Calu3 (cell line): Measurements from ENCODE around the gene RNF213. TPM values are rescaled to one million over a fixed set of nuclear protein-coding genes. Genes with fewer than 3 reads are reported as not detected.

Experiments
- BruUV-seq: library from RNA; stranded (reverse); fragments of 400-500 nt; replicated peaks from 2 replicates; lab custom pipeline; 2021; lab: Mats Ljungman, UMichigan
- CTCF ChIA-PET: fragments of 300-600 bp; sonication (Branson Sonifier 250); formaldehyde crosslinking; loops from one replicate; lab custom pipeline; 2022; ENCODE audit warnings: antibody characterized with exemption; lab: Charles Lee
- DNase-seq: peaks from one replicate; pipeline ENCODE4 v3.0.0; 2022
- H3K27ac Mint-ChIP-seq: one replicate; pipeline ENCODE4 v1.8.0; 2022; ENCODE audit warnings: mixed read lengths; ENCODE audit not compliant: unreplicated experiment
- H3K27me3 Mint-ChIP-seq: one replicate; pipeline ENCODE4 v1.8.0; 2022; ENCODE audit warnings: mixed read lengths; ENCODE audit not compliant: unreplicated experiment
- H3K36me3 Mint-ChIP-seq: one replicate; pipeline ENCODE4 v1.8.0; 2022; ENCODE audit warnings: mild to moderate bottlenecking, moderate library complexity, mixed read lengths; ENCODE audit not compliant: insufficient read depth, unreplicated experiment
- H3K4me1 Mint-ChIP-seq: one replicate; pipeline ENCODE4 v1.8.0; 2022; ENCODE audit warnings: mild to moderate bottlenecking, low read depth, mixed read lengths; ENCODE audit not compliant: unreplicated experiment
- H3K4me3 Mint-ChIP-seq: one replicate; pipeline ENCODE4 v1.8.0; 2022; ENCODE audit warnings: mild to moderate bottlenecking, low read depth, moderate library complexity, mixed read lengths; ENCODE audit not compliant: unreplicated experiment
- H3K9me3 Mint-ChIP-seq: one replicate; pipeline ENCODE4 v1.8.0; 2022; ENCODE audit warnings: low read depth, mixed read lengths; ENCODE audit not compliant: unreplicated experiment
- intact Hi-C: fragments of 100-400 bp; cut with micrococcal nuclease; formaldehyde crosslinking; loops from one replicate; pipeline ENCODE4 v1.10.0; 2022; ENCODE audit not compliant: unreplicated experiment
- total RNA-seq: library from RNA; stranded (reverse); gene quantifications from 2 replicates; pipeline ENCODE4 v1.2.3, GENCODE V29; 2022
- TF ChIP-seq, protein P1 (sequence below): fragments of 200-600 bp; IDR thresholded peaks from one replicate; pipeline ENCODE4 v1.8.0; 2022; ENCODE audit warnings: antibody characterized with exemption; ENCODE audit not compliant: unreplicated experiment

RNF213 gene
- total RNA-seq, 1 experiment from 2014 or later = 221 TPM

DNA sequence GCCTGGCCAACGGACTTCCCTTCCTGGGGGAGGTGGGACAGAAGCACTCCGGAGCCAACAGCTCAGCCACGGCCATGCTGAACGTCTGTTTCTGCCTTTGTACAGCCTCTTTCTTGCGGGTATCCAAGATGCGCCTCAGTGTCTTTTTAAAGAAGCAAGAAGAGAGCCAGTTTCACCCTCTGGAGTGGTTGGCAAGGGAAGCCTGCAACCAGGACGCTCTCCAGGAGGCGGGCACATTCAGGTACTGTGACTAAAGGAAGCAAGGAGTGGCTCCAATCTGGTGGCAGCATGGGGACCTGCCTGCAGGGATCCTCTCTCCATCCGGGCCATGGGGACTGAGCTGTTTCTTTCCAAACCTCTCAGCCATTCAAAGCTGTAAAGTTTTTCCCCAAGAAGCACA lies 93.7 kb downstream of the RNF213 start:
- no peaks in the 10 kb centered on the region for H3K27me3 Mint-ChIP-seq
- intact Hi-C loops = no loop called here
- DNase-seq = no peak
- no peaks in the 10 kb centered on the region for H3K4me1 Mint-ChIP-seq
- H3K9me3 Mint-ChIP-seq = no peaks in the 10 kb centered on the region
- BruUV-seq = no TSS peak
- no peak overlapping the region for H3K27ac Mint-ChIP-seq
- CTCF ChIA-PET = no interaction called here
- TF ChIP-seq, protein P1, sequence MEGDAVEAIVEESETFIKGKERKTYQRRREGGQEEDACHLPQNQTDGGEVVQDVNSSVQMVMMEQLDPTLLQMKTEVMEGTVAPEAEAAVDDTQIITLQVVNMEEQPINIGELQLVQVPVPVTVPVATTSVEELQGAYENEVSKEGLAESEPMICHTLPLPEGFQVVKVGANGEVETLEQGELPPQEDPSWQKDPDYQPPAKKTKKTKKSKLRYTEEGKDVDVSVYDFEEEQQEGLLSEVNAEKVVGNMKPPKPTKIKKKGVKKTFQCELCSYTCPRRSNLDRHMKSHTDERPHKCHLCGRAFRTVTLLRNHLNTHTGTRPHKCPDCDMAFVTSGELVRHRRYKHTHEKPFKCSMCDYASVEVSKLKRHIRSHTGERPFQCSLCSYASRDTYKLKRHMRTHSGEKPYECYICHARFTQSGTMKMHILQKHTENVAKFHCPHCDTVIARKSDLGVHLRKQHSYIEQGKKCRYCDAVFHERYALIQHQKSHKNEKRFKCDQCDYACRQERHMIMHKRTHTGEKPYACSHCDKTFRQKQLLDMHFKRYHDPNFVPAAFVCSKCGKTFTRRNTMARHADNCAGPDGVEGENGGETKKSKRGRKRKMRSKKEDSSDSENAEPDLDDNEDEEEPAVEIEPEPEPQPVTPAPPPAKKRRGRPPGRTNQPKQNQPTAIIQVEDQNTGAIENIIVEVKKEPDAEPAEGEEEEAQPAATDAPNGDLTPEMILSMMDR = no peak
- peaks cover 71% of the 10 kb centered on the region for H3K36me3 Mint-ChIP-seq
- H3K4me3 Mint-ChIP-seq = no peak overlapping the region

DNA sequence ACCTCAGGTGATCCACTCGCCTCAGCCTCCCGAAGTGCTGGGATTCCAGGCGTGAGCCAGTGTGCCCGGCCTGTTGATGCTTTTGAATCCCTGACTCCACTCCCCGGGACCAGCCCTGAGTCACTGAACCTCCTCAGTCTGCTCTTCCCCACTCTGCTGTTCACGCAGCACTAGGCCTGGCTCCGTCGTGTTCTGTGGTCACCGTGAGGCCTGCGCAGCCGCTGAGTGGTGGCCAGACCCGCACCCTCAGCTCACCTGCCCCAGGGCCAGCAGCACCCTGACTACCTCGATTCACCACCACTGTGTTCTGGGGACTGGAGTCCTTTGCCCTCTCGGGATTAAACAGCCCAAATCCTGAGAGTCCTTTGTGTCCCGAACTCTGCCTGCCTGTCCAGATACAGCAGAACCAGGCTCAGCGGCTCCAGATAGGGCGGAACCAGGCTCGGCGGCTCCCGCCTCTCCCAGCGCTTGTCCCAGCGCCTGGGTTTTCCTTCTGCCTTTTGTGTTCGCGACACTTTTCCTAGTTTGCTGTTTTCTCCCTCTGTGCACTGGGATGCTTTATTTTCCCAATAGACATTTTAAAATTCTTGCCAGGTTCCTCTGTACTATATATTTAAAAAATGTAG lies 95.7 kb downstream of the RNF213 start:
- Mint-ChIP-seq H3K4me3 (no peak overlapping the region), H3K27me3 (no peaks in the 10 kb centered on the region), H3K9me3 (no peaks in the 10 kb centered on the region), H3K4me1 (no peaks in the 10 kb centered on the region), H3K27ac (no peak overlapping the region), H3K36me3 (peaks cover 86% of the 10 kb centered on the region)
- CTCF ChIA-PET = no interaction called here
- DNase-seq = no peak
- BruUV-seq = no TSS peak
- TF ChIP-seq, protein P1 = no peak
- intact Hi-C loops = no loop called here

DNA sequence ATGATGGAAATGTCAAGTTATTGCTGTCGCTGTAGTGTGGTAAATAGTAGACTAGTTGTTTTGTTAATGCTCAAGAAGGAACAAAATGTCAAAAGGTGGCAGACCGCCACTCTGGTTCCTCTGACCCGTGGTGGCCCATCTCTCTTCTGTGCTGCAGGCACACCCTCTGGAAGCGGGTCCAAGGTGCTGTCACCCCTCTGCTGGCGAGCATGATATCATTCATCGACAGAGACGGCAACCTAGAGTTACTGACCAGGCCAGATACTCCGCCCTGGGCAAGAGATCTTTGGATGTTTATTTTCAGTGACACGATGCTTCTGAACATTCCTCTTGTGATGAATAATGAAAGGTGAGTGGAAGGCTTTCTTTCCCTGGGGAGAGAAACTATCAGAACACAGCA lies 97.5 kb downstream of the RNF213 start:
- Mint-ChIP-seq H3K36me3 (peaks cover 86% of the 10 kb centered on the region), H3K27me3 (no peaks in the 10 kb centered on the region), H3K27ac (no peak overlapping the region), H3K9me3 (no peaks in the 10 kb centered on the region), H3K4me3 (no peak overlapping the region), H3K4me1 (no peaks in the 10 kb centered on the region)
- intact Hi-C loops = no loop called here
- TF ChIP-seq, protein P1 = no peak
- no TSS peak for BruUV-seq
- no peak for DNase-seq
- CTCF ChIA-PET = no interaction called here

DNA sequence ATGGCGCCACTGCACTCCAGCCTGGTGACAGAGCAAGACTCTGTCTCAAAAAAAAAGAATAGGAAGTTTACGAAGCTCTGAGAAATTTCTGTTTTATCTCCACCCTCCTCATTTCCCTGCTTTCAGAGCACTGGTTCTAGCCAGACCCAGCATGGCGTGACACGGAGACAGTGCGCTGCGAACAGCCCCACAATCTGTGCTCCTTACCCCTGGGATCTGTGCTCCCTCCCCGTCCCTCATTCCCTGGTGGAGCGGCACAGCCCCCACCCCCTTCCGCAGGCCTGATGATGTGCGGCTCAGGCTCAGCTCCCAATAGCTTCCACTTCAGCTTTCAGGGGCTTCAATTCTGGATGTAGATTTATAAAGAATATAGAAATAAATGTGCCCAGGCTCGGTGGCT lies 98.2 kb downstream of the RNF213 start:
- intact Hi-C loops = no loop called here
- CTCF ChIA-PET = interaction anchor here (0.8 kb wide), 1 partner anchor 330 kb away, joined by 3 read pairs; no protein-coding TSS in a partner anchor
- no peaks in the 10 kb centered on the region for H3K9me3 Mint-ChIP-seq
- H3K36me3 Mint-ChIP-seq = peaks cover 82% of the 10 kb centered on the region
- no peaks in the 10 kb centered on the region for H3K4me1 Mint-ChIP-seq
- no peaks in the 10 kb centered on the region for H3K27me3 Mint-ChIP-seq
- H3K4me3 Mint-ChIP-seq = no peak overlapping the region
- BruUV-seq = no TSS peak
- no peak overlapping the region for H3K27ac Mint-ChIP-seq
- no peak for DNase-seq
- TF ChIP-seq, protein P1 = no peak
